ENCODE data around the gene ANKRD65. TPM values are rescaled to one million over a fixed set of nuclear protein-coding genes. Genes with fewer than 3 reads are reported as not detected.
A peak's percentile ranks its signal among the peaks of the same experiment; 100 is the strongest.

The ANKRD65 gene
- total RNA-seq, 1 experiment from 2014 or later: 3.2 TPM

DNA sequence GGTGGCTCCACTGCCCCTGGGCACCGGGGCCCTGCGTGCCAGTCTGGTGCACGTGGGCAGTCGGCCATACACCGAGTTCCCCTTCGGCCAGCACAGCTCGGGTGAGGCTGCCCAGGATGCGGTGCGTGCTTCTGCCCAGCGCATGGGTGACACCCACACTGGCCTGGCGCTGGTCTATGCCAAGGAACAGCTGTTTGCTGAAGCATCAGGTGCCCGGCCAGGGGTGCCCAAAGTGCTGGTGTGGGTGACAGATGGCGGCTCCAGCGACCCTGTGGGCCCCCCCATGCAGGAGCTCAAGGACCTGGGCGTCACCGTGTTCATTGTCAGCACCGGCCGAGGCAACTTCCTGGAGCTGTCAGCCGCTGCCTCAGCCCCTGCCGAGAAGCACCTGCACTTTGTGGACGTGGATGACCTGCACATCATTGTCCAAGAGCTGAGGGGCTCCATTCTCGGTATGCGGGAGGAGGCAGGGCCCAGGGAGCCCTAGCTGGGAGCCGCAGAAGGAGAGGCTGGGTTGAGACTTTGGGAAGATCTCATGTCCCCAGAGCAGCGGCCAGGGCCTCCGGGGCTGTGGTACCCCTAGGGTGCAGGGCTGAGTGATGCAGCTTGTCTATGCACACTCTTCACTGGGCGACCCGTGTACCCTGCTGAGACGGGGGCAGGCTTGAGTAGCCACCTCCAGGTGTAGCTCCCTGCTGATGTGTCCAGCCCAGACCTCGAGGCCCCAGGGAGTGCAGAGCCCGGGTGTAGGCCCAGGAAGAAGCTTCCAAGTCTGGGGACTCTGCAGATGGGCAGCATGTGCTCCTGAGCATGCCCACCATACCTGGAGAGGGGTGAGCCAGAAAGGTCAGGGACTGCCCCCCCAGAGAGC is 16.2 kb upstream of the ANKRD65 start:
- TF ChIP-seq CTCF (IDR thresholded peaks at IDR 0.05; ENCODE audit: insufficient read depth in 1 of 2, low read depth in 1 of 2, low read length in 1 of 2, severe bottlenecking in 1 of 2, unreplicated experiment in 1 of 2): no peak
- Mint-ChIP-seq H3K27me3 (ENCODE audit: insufficient read depth, unreplicated experiment) (no peaks in the 10 kb centered on the region), H3K4me3 (ENCODE audit: unreplicated experiment) (peak overlapping the region; percentile 74), H3K27ac (ENCODE audit: unreplicated experiment) (no peak overlapping the region), H3K36me3 (ENCODE audit: insufficient read depth, unreplicated experiment) (peaks cover 14% of the 10 kb centered on the region), H3K4me1 (ENCODE audit: low read depth, unreplicated experiment) (no peaks in the 10 kb centered on the region), H3K9me3 (ENCODE audit: unreplicated experiment) (no peaks in the 10 kb centered on the region)
- Histone ChIP-seq H3K9me3 (no peaks in the 10 kb centered on the region), H3K4me3 (ENCODE audit: low read depth, low read length) (no peak overlapping the region), H3K36me3 (ENCODE audit: control insufficient read depth, insufficient read depth, low read length) (no peaks in the 10 kb centered on the region), H3K27me3 (replicated peaks; ENCODE audit: control insufficient read depth, insufficient read depth, low read length) (no peaks in the 10 kb centered on the region), H3K4me1 (peaks cover 49% of the 10 kb centered on the region)
- POLR2A ChIA-PET: interaction anchor here (0.8 to 1.0 kb wide), 2 partner anchors 30 to 62 kb away, joined by 3 to 6 read pairs; partner anchors contain the start of genes AURKAIP1 and MRPL20
- intact Hi-C loops (cut with micrococcal nuclease; ENCODE audit: unreplicated experiment): no loop called here
- no peak for DNase-seq
- no TSS peak for BruUV-seq (replicated peaks)
- CTCF ChIA-PET: no interaction called here

DNA sequence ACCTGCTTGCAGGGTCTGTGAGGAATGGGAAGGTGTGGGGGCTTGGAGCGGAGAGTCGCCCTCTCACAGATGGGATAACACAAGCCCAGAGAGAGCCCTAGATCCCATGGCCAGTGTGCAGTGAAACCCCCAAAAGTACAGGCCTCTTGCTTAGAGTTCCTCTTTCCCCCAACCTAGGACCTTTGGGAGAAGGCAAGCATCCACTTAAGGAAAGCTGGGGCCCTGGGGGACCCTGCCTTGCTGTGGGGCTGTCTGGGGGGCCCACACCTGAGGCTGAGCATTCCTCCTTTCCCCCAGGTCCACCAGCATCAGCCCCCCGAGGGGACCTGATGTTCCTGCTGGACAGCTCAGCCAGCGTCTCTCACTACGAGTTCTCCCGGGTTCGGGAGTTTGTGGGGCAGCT is 15.6 kb upstream of the ANKRD65 start:
- H3K4me1 Mint-ChIP-seq (ENCODE audit: low read depth, unreplicated experiment): no peaks in the 10 kb centered on the region
- no peaks in the 10 kb centered on the region for H3K27me3 ChIP-seq (replicated peaks; ENCODE audit: control insufficient read depth, insufficient read depth, low read length)
- TF ChIP-seq CTCF (IDR thresholded peaks at IDR 0.05; ENCODE audit: insufficient read depth in 1 of 2, low read depth in 1 of 2, low read length in 1 of 2, severe bottlenecking in 1 of 2, unreplicated experiment in 1 of 2): no peak
- H3K27me3 Mint-ChIP-seq (ENCODE audit: insufficient read depth, unreplicated experiment): no peaks in the 10 kb centered on the region
- H3K9me3 Mint-ChIP-seq (ENCODE audit: unreplicated experiment): no peaks in the 10 kb centered on the region
- POLR2A ChIA-PET: no interaction called here
- no peaks in the 10 kb centered on the region for H3K36me3 ChIP-seq (ENCODE audit: control insufficient read depth, insufficient read depth, low read length)
- CTCF ChIA-PET: no interaction called here
- peaks cover 56% of the 10 kb centered on the region for H3K4me1 ChIP-seq
- no peak overlapping the region for H3K27ac Mint-ChIP-seq (ENCODE audit: unreplicated experiment)
- peak overlapping the region; percentile 70 for H3K4me3 ChIP-seq (ENCODE audit: low read depth, low read length)
- intact Hi-C loops (cut with micrococcal nuclease; ENCODE audit: unreplicated experiment): no loop called here
- DNase-seq: no peak
- peaks cover 10% of the 10 kb centered on the region for H3K36me3 Mint-ChIP-seq (ENCODE audit: insufficient read depth, unreplicated experiment)
- peak overlapping the region; percentile 74 for H3K4me3 Mint-ChIP-seq (ENCODE audit: unreplicated experiment)
- no TSS peak for BruUV-seq (replicated peaks)
- H3K9me3 ChIP-seq: no peaks in the 10 kb centered on the region

DNA sequence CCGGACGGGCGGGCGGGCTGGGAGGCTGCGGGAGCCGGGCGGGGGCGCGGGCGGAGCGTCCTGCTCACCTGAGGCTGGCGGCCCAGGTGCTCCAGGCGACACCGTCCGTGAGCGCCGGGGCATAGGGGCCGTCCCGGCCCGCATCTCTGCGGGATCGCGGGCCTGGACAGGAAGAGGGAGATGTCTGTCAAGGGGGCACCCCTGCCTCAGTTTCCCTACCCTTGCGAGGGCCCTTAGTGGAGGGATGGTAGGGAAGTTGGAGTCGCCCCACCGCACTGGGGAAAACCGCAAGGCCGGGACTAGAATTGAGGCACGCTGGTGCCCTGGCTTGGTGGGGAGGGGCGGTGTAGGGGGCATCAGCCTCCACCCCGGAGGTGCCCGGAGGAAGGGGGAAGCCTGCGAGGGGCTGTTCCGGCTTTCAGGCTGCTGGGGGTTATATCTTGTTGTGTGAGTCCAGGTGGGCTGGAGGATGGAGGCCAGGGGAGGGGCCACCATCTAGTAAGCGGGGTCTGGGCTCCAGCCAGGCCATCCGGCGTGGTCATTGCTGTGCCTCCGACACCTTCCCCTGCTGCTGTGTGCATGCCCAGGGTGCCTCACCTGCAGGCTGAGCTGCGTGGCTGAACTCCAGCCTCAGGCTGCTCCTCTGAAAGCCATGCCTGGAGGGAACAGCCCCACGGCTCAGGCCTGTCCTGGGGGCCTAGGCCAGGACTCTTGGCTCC is 15.0 kb upstream of the ANKRD65 start:
- ChIA-PET POLR2A (interaction anchor here (0.6 kb wide), 1 partner anchor 37 kb away, joined by 4 read pairs; the partner anchor contains the start of gene CCNL2), CTCF (no interaction called here)
- Mint-ChIP-seq H3K4me1 (ENCODE audit: low read depth, unreplicated experiment) (no peaks in the 10 kb centered on the region), H3K4me3 (ENCODE audit: unreplicated experiment) (peak overlapping the region; percentile 74), H3K9me3 (ENCODE audit: unreplicated experiment) (no peaks in the 10 kb centered on the region), H3K27me3 (ENCODE audit: insufficient read depth, unreplicated experiment) (no peaks in the 10 kb centered on the region), H3K27ac (ENCODE audit: unreplicated experiment) (no peak overlapping the region), H3K36me3 (ENCODE audit: insufficient read depth, unreplicated experiment) (peaks cover 8% of the 10 kb centered on the region)
- TSS peak; percentile 28 for BruUV-seq (replicated peaks)
- no peaks in the 10 kb centered on the region for H3K27me3 ChIP-seq (replicated peaks; ENCODE audit: control insufficient read depth, insufficient read depth, low read length)
- DNase-seq: no peak
- no peak for TF ChIP-seq CTCF (IDR thresholded peaks at IDR 0.05; ENCODE audit: insufficient read depth in 1 of 2, low read depth in 1 of 2, low read length in 1 of 2, severe bottlenecking in 1 of 2, unreplicated experiment in 1 of 2)
- H3K9me3 ChIP-seq: no peaks in the 10 kb centered on the region
- intact Hi-C loops (cut with micrococcal nuclease; ENCODE audit: unreplicated experiment): no loop called here
- H3K36me3 ChIP-seq (ENCODE audit: control insufficient read depth, insufficient read depth, low read length): no peaks in the 10 kb centered on the region
- H3K4me3 ChIP-seq (ENCODE audit: low read depth, low read length): peak overlapping the region; percentile 70
- peaks cover 59% of the 10 kb centered on the region for H3K4me1 ChIP-seq
